HCT116 (cell line): ENCODE results near the gene CAMK2A.

Source experiments
- CTCF ChIP-seq, 3 experiments: fragments of 200-600 bp in 1 of 3; sonication (generic) in 1 of 3; IDR thresholded peaks in 2 of 3; conservative IDR thresholded peaks in 1 of 3; 2 replicates each; pipeline ENCODE4 v1.5.1; 2012 to 2017; ENCODE audit warnings: low read depth in 2 of 3, low read length in 2 of 3, antibody characterized with exemption in 1 of 3, borderline replicate concordance in 1 of 3, control low read depth in 1 of 3, mild to moderate bottlenecking in 1 of 3, mixed read lengths in 1 of 3, mixed run types in 1 of 3, moderate library complexity in 1 of 3; ENCODE audit not compliant: insufficient read depth in 1 of 3
- SRF ChIP-seq: IDR thresholded peaks from 2 replicates; pipeline ENCODE4 v1.6.1; 2012; ENCODE audit warnings: low read depth

GRCh38 chr5:150218693-150219035, 70.9 kb downstream of the CAMK2A start:
- TF ChIP-seq SRF (no peak), CTCF (IDR thresholded peaks at IDR 0.05 in 2 of 3, conservative IDR thresholded peaks at IDR 0.05 in 1 of 3; ENCODE audit: borderline replicate concordance in 1 of 3, insufficient read depth in 1 of 3, low read depth in 2 of 3, low read length in 2 of 3) (no peak)
